T-helper 1 cell (primary cell): Measurements from ENCODE around the gene RPL28.

Source experiments
- DNase-seq, 5 donors: peaks; one replicate each; pipeline ENCODE4 v3.0.0-alpha.2; 2012 to 2020

RPL28 gene

DNA sequence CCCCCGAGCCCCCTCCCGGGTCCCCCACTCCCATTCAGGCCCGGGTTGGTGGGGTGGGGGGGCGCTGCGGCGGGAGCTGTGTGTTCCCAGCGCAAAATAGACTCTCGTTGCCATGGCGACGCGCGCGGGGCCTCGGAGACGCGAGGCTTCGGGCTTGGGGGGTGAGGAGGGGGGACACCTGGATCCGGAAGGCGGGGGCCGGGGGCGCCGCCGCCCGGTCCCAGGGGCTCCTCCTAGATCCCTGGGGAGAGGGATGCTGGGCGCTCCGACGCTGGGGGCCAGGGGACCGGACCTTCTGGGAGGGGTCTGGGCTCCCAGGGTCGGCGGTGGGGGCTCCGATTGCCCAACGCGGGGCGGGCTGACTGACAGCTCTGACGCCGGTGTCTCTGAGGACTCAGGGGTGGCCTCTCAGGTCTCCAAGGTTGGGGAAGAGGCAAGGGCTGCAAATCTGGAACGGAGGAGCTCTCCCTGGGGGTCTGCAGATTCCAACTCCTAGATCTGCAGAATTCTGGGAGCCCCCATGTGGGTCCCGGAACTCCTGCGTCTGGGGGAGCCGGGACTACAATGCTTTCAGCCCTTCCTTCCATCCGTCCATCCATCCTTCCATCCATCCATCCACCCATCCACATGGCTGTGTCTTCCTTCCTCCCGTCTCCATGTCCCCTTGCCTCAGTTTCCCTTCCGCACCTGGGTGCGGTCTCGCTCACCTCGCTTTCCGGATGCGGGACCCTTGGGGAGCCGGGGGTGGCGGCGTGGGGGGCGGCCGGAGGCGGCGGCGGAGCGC lies 66.4 kb downstream of the RPL28 start:
- DNase-seq: peak in 1 of 5 donors; percentile 34
